Gastrocnemius medialis (tissue), 4 donors: ENCODE data around the gene POLR1F.

ENCODE experiments used
- CTCF ChIP-seq, 5 experiments: fragments of 450-650 bp in 3 of 5; fragments of 200-600 bp in 2 of 5; sonication (generic) in 2 of 5; IDR thresholded peaks in 4 of 5; conservative IDR thresholded peaks in 1 of 5; 1 replicate in 4 of 5; 2 replicates in 1 of 5; pipeline ENCODE4 v1.5.1; 2016 to 2019; ENCODE audit warnings: antibody characterized with exemption in 5 of 5, mild to moderate bottlenecking in 3 of 5, moderate library complexity in 3 of 5
- POLR2A ChIP-seq, 2 donors: fragments of 450-650 bp; IDR thresholded peaks; one replicate each; pipeline ENCODE4 v1.6.1; 2017; ENCODE audit warnings: antibody characterized with exemption in 2 of 2, mild to moderate bottlenecking in 2 of 2, moderate library complexity in 2 of 2

- no peak for TF ChIP-seq CTCF (IDR thresholded peaks at IDR 0.05 in 4 of 5, conservative IDR thresholded peaks at IDR 0.05 in 1 of 5)
- no peak for TF ChIP-seq POLR2A (IDR thresholded peaks at IDR 0.05)
Measured at GRCh38 chr7:19715499-19715898, 6.7 kb upstream of the POLR1F start.
